T-helper 2 cell treated with Interferon-gamma antibody and Interleukin-4, amounts not matched to agents 5 μg/mL and 100 μg/mL, for 36 hours (primary cell): Measurements from ENCODE around the gene G6PC1.
"Not testable (repeated sequence)": the region's sequence is repeated elsewhere in the genome, so short reads cannot be mapped to it uniquely, and the experiment has no call there.

Source experiments
- DNase-seq: peaks from one replicate; pipeline ENCODE4 v3.0.0; 2021; ENCODE audit warnings: low spot score
- H3K27ac Mint-ChIP-seq: one replicate; pipeline ENCODE4 v1.8.0; 2021; ENCODE audit warnings: mild to moderate bottlenecking, mixed read lengths
- H3K27me3 Mint-ChIP-seq: one replicate; pipeline ENCODE4 v1.8.0; 2021; ENCODE audit warnings: low read depth, mixed read lengths
- H3K36me3 Mint-ChIP-seq: one replicate; pipeline ENCODE4 v1.8.0; 2021; ENCODE audit warnings: low read depth, mixed read lengths
- H3K4me1 Mint-ChIP-seq: one replicate; pipeline ENCODE4 v1.8.0; 2021; ENCODE audit warnings: low read depth, mixed read lengths
- H3K4me3 Mint-ChIP-seq: one replicate; pipeline ENCODE4 v1.8.0; 2022; ENCODE audit warnings: mild to moderate bottlenecking, moderate library complexity, mixed read lengths
- H3K9me3 Mint-ChIP-seq: one replicate; pipeline ENCODE4 v1.8.0; 2021; ENCODE audit warnings: mixed read lengths

Gene G6PC1

DNA sequence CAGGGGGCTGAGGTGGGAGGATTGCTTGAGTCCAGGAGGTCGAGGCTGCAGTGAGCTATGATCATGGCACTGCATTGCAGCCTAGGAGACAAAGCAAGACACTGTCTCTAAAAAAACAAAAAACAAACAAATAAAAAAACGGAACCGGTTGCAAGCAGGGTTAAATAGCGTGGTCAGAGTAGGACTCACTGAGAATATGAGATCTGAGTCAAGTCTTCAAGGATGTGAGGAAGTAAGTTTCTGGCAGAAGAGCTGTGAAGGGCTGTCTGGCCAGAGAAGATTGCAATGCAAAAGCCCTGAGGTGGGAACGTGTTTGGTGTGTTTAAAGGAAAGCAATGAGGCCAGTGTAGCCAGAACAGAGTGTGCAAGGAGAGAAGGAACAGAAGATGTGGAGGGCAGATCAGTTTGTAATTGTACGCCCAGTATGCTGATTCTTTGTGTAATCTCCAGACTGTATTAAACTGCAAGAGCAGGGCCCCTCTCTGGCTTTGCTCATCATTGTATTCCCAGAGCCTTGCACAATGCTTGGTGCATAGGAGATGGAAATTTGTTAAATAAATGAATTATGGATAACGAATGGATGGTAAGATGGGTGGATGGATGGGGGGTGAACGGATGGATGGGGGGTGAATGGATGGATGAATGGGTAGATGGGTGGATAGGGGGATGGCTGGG is 6.3 kb downstream of the G6PC1 start:
- no peak overlapping the region for H3K27ac Mint-ChIP-seq
- no peaks in the 10 kb centered on the region for H3K36me3 Mint-ChIP-seq
- H3K9me3 Mint-ChIP-seq = no peaks in the 10 kb centered on the region
- no peak for DNase-seq
- no peaks in the 10 kb centered on the region for H3K4me1 Mint-ChIP-seq
- no peak overlapping the region for H3K4me3 Mint-ChIP-seq
- H3K27me3 Mint-ChIP-seq = peaks cover 8% of the 10 kb centered on the region

DNA sequence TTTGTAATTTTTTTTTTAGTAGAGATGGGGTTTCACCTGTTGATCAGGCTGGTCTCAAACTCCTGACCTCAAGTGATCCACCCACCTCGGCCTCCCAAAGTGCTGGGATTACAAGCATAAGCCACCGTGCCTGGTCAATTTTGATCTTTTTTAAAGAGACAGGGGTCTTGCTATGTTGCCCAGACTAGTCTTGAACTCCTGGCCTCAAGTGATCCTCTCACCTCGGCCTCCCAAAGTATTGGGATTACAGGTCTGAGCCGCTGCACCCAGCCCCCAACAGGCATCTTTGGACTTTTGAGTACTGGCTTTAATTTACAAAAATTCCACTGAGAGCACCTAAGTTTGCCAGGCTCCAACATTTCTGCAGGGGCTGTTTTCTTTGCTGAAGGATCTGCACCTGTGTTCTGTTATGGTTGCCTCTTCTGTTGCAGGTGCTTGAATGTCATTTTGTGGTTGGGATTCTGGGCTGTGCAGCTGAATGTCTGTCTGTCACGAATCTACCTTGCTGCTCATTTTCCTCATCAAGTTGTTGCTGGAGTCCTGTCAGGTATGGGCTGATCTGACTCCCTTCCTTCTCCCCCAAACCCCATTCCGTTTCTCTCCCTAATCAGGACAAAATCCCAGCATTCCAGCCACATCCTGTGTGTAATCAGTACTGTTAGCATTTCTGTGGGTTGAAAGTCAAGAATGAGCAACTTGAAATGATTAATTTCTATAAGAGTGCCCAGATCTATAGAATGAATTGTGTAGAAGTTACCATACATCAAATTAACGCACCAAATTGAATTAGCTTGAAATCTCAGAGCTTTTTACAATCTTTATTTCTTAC is 8.5 kb downstream of the G6PC1 start:
- H3K27ac Mint-ChIP-seq = no peak overlapping the region

DNA sequence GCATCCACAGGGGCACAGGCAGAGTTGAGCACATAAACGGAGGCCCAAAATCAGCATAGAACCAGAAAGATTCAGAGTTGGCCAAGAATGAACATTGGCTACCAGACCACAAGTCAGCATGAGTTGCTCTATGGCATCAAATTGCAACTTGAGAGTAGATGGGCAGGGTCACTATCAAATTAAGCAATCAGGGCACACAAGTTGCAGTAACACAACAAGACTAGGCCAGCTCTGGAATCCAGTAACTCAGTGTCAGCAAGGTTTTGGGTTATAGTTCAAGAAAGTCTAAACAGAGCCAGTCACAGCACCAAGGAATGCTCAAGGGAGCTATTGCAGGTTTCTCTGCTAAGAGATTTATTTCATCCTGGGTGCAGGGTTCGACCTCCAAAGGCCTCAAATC is 12.9 kb downstream of the G6PC1 start:
- Mint-ChIP-seq H3K36me3 (no peaks in the 10 kb centered on the region), H3K27me3 (peaks cover 11% of the 10 kb centered on the region), H3K4me1 (no peaks in the 10 kb centered on the region), H3K27ac (no peak overlapping the region), H3K4me3 (no peak overlapping the region), H3K9me3 (no peaks in the 10 kb centered on the region)
- DNase-seq = no peak

More for the DNA sequence above, 8.5 kb downstream of the G6PC1 start:
- Mint-ChIP-seq H3K4me3 (no peak overlapping the region), H3K4me1 (no peaks in the 10 kb centered on the region), H3K36me3 (no peaks in the 10 kb centered on the region), H3K9me3 (no peaks in the 10 kb centered on the region), H3K27me3 (peaks cover 11% of the 10 kb centered on the region)
- no peak for DNase-seq

DNA sequence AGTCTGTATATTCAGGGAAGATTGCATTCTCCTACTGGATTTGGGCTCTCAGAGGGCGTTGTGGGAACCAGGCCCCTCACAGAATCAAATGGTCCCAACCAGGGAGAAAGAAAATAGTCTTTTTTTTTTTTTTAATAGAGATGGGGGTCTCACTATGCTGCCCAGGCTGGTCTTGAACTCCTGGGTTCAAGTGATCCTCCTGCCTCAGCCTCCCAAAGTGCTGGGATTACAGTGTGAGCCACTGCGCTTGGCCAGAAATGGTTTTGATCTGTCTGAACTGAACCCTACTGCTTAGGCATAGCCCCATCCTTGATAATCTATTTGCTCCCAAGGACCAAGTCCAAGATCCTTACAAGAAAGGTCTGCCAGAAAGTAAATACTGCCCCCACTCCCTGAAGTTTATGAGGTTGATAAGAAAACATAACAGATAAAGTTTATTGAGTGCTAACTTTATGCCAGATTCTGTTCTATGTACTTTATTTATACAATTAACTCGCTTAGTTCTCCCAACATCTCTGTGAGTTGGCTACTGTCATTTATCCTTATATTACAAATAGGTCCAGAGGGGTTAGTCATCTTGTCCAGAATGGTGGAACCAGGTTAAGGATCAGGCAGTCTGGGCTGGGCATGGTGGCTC is 13.5 kb downstream of the G6PC1 start:
- no peaks in the 10 kb centered on the region for H3K9me3 Mint-ChIP-seq
- peaks cover 11% of the 10 kb centered on the region for H3K27me3 Mint-ChIP-seq
- H3K27ac Mint-ChIP-seq = no peak overlapping the region
- DNase-seq = no peak
- H3K4me3 Mint-ChIP-seq = no peak overlapping the region
- H3K36me3 Mint-ChIP-seq = no peaks in the 10 kb centered on the region
- H3K4me1 Mint-ChIP-seq = no peaks in the 10 kb centered on the region

DNA sequence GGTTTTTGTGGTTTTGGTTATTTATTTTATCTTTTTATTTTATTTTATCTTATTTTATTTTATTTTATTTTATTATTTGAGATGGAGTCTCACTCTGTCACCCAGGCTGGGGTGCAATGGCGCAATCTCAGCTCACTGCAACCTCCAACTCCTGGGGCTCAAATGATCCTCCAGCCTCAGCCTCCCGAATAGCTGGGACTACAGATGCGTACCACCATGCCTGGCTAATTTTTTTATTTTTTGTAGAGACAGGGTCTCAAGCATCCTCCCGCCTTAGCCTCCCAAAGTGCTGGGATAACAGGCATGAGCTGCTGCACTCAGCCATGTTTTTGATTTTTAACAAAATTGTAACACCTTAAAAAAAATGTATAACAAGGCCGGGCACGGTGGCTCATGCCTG is 14.7 kb downstream of the G6PC1 start:
- H3K4me1 Mint-ChIP-seq = not testable (repeated sequence)

DNA sequence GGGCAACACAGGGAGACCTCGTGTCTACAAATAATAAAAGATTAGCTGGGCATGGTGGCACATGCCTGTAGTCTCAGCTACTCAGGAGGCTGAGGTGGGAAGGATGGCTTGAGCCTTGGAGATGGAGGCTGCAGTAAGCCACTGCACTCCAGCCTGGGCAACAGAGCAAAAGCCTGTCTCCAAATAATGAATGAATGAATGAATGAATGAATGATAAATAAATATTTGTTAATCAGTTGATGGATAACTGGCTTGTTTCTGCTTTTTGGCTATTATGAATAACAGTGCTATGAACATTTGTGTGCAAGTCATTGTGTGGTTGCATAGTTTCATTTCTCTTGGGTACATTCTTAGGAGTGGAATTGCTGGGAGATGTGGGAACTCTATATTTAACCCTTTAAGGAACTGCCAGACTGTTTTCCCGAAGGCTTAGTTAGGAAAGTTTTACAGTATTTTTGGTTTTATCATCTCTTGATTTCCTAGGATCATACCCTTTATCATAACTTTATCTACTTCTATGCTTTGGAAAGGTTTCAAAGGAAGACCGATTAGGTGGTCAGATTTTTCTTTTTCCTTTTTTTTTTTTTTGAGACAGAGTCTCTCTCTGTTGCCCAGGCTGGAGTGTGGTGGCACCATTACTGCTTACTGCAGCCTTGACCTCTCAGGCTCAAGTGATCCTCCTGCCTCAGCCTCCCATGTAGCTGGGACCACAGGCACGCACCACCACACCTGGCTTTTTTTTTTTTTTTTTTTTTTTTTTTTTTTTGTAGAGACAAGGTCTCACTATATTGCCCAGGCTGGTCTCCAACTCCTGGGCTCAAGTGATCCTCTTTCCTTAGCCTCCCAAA is 16.0 kb downstream of the G6PC1 start:
- H3K36me3 Mint-ChIP-seq, H3K4me3 Mint-ChIP-seq, H3K4me1 Mint-ChIP-seq, H3K9me3 Mint-ChIP-seq, DNase-seq, H3K27ac Mint-ChIP-seq: not testable (repeated sequence)
- H3K27me3 Mint-ChIP-seq = peaks cover 14% of the 10 kb centered on the region

More for the DNA sequence above, 14.7 kb downstream of the G6PC1 start:
- H3K27me3 Mint-ChIP-seq = peaks cover 11% of the 10 kb centered on the region
- H3K36me3 Mint-ChIP-seq, DNase-seq, H3K4me3 Mint-ChIP-seq, H3K9me3 Mint-ChIP-seq, H3K27ac Mint-ChIP-seq: not testable (repeated sequence)

DNA sequence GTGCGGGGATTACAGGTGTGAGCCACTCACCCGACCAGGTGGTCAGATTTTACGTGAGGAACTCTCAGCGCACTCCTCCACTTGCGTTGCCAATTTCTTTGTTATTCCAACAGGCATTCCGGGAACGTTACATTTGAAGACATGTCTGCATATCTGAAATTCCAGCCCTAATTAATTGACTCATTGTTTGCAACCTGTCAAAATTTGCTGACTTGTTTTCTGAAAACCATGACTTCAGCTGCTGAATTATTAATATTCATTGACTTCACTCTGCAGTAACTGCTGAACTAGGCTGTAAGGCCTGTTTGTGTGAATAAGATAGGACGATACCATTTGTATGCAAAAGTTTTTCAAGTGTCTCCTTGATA is 16.6 kb downstream of the G6PC1 start:
- H3K27me3 Mint-ChIP-seq = peaks cover 14% of the 10 kb centered on the region
- H3K4me3 Mint-ChIP-seq = no peak overlapping the region
- DNase-seq = no peak
- H3K27ac Mint-ChIP-seq = no peak overlapping the region
- H3K9me3 Mint-ChIP-seq = no peaks in the 10 kb centered on the region
- H3K36me3 Mint-ChIP-seq = no peaks in the 10 kb centered on the region
- H3K4me1 Mint-ChIP-seq = peaks cover 2% of the 10 kb centered on the region

DNA sequence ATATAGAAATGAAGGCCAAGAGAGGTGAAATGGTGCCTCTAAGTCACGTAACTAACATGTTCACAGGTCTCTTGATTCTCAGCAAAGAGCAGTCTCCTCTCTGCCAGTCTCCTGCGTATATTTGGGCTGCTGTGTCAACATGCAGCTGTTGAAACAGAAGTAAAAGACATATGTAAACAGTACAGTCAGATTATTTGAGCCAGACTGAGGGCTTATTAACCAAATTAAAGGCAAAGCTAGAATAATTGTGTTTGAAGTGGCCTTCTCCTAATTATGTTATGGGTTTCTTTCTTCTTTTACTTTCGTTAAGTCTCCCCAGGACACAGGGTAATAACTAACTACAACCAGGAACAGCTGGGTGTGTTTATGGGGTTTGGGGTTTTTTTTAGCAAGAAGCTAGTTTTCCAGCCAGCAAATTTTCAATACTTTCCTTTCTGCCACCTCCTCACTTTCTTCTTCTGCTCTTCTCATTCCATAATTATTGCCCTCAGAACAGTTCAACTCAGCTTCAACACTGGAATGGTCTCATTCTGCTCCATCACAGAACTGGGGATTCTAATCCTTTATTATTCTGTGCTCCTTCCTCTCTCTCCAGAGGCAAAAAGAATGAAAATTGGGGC is 18.4 kb downstream of the G6PC1 start:
- Mint-ChIP-seq H3K9me3 (no peaks in the 10 kb centered on the region), H3K27ac (no peak overlapping the region), H3K4me1 (peaks cover 2% of the 10 kb centered on the region), H3K27me3 (peaks cover 13% of the 10 kb centered on the region), H3K4me3 (no peak overlapping the region), H3K36me3 (no peaks in the 10 kb centered on the region)
- DNase-seq = no peak

DNA sequence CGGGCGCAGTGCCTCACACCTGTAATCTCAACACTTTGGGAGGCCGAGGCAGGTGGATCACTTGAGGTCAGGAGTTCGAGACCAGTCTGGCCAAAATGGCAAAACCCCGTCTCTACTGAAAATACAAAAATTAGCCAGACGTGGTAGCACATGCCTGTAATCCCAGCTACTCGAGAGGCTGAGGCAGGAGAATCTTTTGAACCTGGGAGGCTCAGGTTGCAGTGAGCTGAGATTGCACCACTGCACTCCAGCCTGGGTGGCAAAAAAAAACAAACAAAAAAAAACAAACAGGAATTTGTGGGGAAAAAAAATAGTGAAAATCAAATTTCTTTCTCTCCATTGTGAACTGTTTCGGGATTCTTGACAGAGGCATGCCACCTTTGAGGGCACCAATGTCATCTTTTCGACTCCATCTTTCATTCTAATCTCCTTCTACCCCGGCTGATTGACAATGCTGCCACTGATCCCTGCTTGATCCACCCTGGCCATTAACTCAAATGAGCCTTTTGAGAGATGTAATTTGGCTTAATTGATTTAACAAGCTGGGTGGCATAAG is 19.0 kb downstream of the G6PC1 start:
- H3K9me3 Mint-ChIP-seq, H3K27ac Mint-ChIP-seq, H3K4me3 Mint-ChIP-seq, H3K36me3 Mint-ChIP-seq, DNase-seq, H3K4me1 Mint-ChIP-seq: not testable (repeated sequence)
- peaks cover 13% of the 10 kb centered on the region for H3K27me3 Mint-ChIP-seq

DNA sequence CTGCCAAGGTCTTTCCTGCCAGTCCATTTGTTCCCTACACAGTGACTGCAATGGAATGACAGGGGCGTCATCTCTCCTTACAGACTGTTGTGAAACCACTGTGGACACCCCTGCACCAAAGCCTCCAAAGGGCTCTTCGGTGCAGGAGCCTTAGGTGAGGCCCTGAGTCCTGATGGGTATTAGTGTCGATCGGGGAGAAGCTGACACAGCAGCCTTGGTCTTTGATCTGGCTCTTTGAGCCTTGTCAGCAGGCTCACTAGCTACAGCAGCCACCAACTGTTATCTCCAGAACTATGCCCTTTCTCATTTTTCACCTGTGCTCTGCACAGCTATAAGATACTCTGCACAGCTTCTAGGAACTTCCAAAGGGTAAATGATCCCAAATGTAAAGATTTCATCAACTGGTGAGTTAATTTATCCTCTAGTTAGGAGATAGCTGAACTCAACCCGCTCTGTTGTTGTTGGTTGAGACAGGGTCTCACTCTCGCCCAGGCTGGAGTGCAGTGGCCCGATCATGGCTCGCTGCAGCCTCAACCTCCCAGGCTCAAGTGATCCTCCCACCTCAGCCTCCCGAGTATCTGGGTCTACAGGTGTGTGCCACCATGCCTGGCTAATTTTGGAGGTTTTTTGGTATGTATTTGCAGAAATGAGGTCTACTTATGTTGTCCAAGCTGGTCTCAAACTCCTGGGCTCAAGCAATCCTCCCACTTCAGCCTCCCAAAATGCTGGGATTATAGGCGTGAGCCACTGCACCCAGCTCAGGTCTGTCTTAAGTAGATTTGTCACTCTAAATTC is 19.7 kb downstream of the G6PC1 start:
- Mint-ChIP-seq H3K27ac (no peak overlapping the region), H3K4me3 (no peak overlapping the region), H3K4me1 (peaks cover 2% of the 10 kb centered on the region), H3K27me3 (peaks cover 13% of the 10 kb centered on the region), H3K9me3 (no peaks in the 10 kb centered on the region), H3K36me3 (no peaks in the 10 kb centered on the region)
- no peak for DNase-seq

DNA sequence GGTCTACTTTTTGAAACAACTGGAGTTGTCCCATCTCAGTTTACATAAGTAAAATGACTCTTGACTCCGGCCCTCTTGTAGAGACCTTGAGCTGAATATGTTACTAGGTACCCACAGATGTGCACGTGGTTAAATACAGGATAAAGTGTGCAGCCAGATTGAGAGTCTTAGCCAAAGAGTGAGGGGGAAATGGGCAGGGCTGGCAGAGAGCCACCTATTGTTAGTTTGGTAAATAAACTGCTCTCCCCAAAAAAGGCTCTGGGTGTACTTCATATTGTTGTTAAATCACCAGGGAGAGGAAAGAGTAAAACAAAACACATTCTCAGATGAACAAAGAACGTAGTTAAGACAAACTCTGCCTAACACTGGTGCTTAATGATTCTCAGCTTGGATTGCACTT is 20.3 kb downstream of the G6PC1 start:
- H3K4me3 Mint-ChIP-seq = no peak overlapping the region
- H3K4me1 Mint-ChIP-seq = peaks cover 2% of the 10 kb centered on the region
- H3K27ac Mint-ChIP-seq = no peak overlapping the region
- no peaks in the 10 kb centered on the region for H3K9me3 Mint-ChIP-seq
- no peaks in the 10 kb centered on the region for H3K36me3 Mint-ChIP-seq
- peaks cover 13% of the 10 kb centered on the region for H3K27me3 Mint-ChIP-seq
- no peak for DNase-seq

DNA sequence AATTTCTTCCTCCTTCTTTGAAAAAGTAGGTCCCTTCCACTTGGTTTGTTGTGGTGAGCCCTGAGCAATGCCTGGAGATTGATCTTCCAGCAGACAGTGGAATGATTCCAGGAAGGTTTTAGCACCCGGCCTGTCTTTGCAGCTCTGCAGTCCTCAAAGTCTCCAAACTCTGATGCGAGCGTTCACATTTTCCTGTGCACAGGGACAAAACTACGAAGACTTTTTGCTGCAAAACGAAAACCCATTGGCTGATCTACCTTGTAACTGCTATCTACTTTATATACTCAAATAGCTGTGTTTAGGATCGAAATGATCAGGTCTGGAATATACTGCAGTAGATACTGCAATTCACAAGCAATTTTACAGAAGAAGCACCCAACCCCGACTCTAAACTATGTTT is 21.7 kb downstream of the G6PC1 start:
- peaks cover 13% of the 10 kb centered on the region for H3K27me3 Mint-ChIP-seq
- H3K4me3 Mint-ChIP-seq = no peak overlapping the region
- H3K27ac Mint-ChIP-seq = no peak overlapping the region
- H3K36me3 Mint-ChIP-seq = no peaks in the 10 kb centered on the region
- H3K4me1 Mint-ChIP-seq = peaks cover 2% of the 10 kb centered on the region
- no peaks in the 10 kb centered on the region for H3K9me3 Mint-ChIP-seq
- DNase-seq = no peak

DNA sequence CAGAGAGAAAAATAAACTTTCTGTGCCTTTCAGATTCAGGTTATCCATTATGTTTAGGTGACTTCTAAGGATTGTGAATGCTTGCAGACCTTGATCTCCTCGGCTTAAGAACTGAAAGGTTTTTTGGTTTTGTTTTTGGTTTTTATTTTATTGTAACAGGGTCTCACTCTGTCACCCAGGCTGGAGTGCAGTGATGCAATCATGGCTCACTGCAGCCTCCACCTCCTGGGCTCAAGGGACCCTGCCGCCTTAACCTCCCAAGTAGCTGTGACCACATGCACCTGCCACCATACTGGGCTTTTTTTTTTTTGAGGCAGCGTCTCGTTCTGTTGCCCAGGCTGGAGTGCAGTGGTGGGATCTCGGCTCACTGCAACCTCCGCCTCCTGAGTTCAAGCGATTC is 22.9 kb downstream of the G6PC1 start:
- not testable (repeated sequence) for H3K4me1 Mint-ChIP-seq, DNase-seq, H3K36me3 Mint-ChIP-seq, H3K9me3 Mint-ChIP-seq, H3K27ac Mint-ChIP-seq, H3K4me3 Mint-ChIP-seq
- peaks cover 13% of the 10 kb centered on the region for H3K27me3 Mint-ChIP-seq
